HepG2 (cell line): Measurements from ENCODE around the gene RHBDD2. TPM values are rescaled to one million over a fixed set of nuclear protein-coding genes. Genes with fewer than 3 reads are reported as not detected.

Source experiments
- CEBPG ChIP-seq: IDR thresholded peaks from 2 replicates; pipeline ENCODE4 v1.6.1; 2016
- GMEB1 ChIP-seq: sonication (generic); formaldehyde crosslinking; IDR thresholded peaks from 2 replicates; pipeline ENCODE4 v1.5.1; 2020; ENCODE audit warnings: missing genetic modification reagents, mild to moderate bottlenecking, borderline replicate concordance
- HNF1A ChIP-seq, 2 experiments: sonication (generic) in 1 of 2; formaldehyde crosslinking in 1 of 2; IDR thresholded peaks; 2 replicates each; pipeline versions ENCODE4 v1.4.0 to v1.6.1; 2016 to 2020; ENCODE audit warnings: borderline replicate concordance in 1 of 2, low read depth in 1 of 2, mild to moderate bottlenecking in 1 of 2, missing genetic modification reagents in 1 of 2
- ISL2 ChIP-seq: sonication (generic); formaldehyde crosslinking; IDR thresholded peaks from 2 replicates; pipeline ENCODE4 v1.5.0; 2020; ENCODE audit warnings: missing genetic modification reagents
- JUNB ChIP-seq: sonication (generic); formaldehyde crosslinking; IDR thresholded peaks from 2 replicates; pipeline ENCODE4 v1.8.0; 2022; ENCODE audit warnings: missing genetic modification reagents, mild to moderate bottlenecking, borderline replicate concordance
- KDM4B ChIP-seq: sonication (generic); formaldehyde crosslinking; IDR thresholded peaks from 2 replicates; pipeline ENCODE4 v1.4.0; 2020; ENCODE audit warnings: missing genetic modification reagents
- POLR2AphosphoS2 ChIP-seq: IDR thresholded peaks from 2 replicates; pipeline ENCODE4 v1.6.1; 2011; ENCODE audit warnings: low read depth, low read length, improper control_type of control experiment
- SIX1 ChIP-seq: sonication (generic); formaldehyde crosslinking; IDR thresholded peaks from 2 replicates; pipeline ENCODE4 v1.4.0; 2020; ENCODE audit warnings: missing genetic modification reagents, borderline replicate concordance
- TCF12 ChIP-seq, 2 experiments: fragments of 450-650 bp in 1 of 2; sonication (generic) in 1 of 2; formaldehyde crosslinking in 1 of 2; IDR thresholded peaks; 2 replicates each; pipeline versions ENCODE4 v1.6.1 to v1.8.0; 2017 to 2022; ENCODE audit warnings: antibody characterized with exemption in 1 of 2, mild to moderate bottlenecking in 1 of 2, missing genetic modification reagents in 1 of 2, moderate library complexity in 1 of 2
- TCF7L2 ChIP-seq: IDR thresholded peaks from 2 replicates; pipeline ENCODE4 v1.6.1; 2011; ENCODE audit warnings: mild to moderate bottlenecking, low read depth, low read length, moderate library complexity
- TP53 ChIP-seq: sonication (generic); formaldehyde crosslinking; conservative IDR thresholded peaks from 2 replicates; pipeline ENCODE4 v1.4.0; 2020; ENCODE audit warnings: missing genetic modification reagents
- ZBTB38 ChIP-seq: sonication (generic); formaldehyde crosslinking; IDR thresholded peaks from 2 replicates; pipeline ENCODE4 v1.5.1; 2020; ENCODE audit warnings: mild to moderate bottlenecking, missing genetic modification reagents
- ZFAT ChIP-seq: sonication (generic); formaldehyde crosslinking; conservative IDR thresholded peaks from 2 replicates; pipeline ENCODE4 v1.8.1; 2023; ENCODE audit warnings: missing genetic modification reagents, inconsistent platforms
- ZNF280D ChIP-seq: sonication (generic); formaldehyde crosslinking; IDR thresholded peaks from 2 replicates; pipeline ENCODE4 v1.5.1; 2020; ENCODE audit warnings: mild to moderate bottlenecking, missing genetic modification reagents
- ZNF335 ChIP-seq: sonication (generic); formaldehyde crosslinking; IDR thresholded peaks from 2 replicates; pipeline ENCODE4 v1.4.0; 2020; ENCODE audit warnings: missing genetic modification reagents
- ZNF460 ChIP-seq: sonication (generic); formaldehyde crosslinking; IDR thresholded peaks from 2 replicates; pipeline ENCODE4 v1.5.1; 2020; ENCODE audit warnings: missing genetic modification reagents, mild to moderate bottlenecking, borderline replicate concordance
- ZNF75D ChIP-seq: sonication (generic); formaldehyde crosslinking; IDR thresholded peaks from 2 replicates; pipeline ENCODE4 v1.8.1; 2023; ENCODE audit warnings: missing genetic modification reagents, mild to moderate bottlenecking, borderline replicate concordance
- ZNF883 ChIP-seq: sonication (generic); formaldehyde crosslinking; IDR thresholded peaks from 2 replicates; pipeline ENCODE4 v1.5.1; 2020; ENCODE audit warnings: mild to moderate bottlenecking, missing genetic modification reagents; ENCODE audit errors: not compliant biosample characterization
- ZSCAN30 ChIP-seq: sonication (generic); formaldehyde crosslinking; IDR thresholded peaks from 2 replicates; pipeline ENCODE4 v1.5.0; 2020; ENCODE audit warnings: mild to moderate bottlenecking, missing genetic modification reagents
- polyA plus RNA-seq, 8 experiments: library from polyadenylated mRNA; depleted of rRNA in 3 of 8; stranded (reverse) in 7 of 8; unstranded in 1 of 8; fragments of >200 nt; fragmentation: Illumina TruSeq in 4 of 8; extraction: Trizol in 4 of 8; gene quantifications; 2 replicates each; pipeline versions ENCODE4 v1.2.1 to v1.2.3, GENCODE V29; 2011 to 2016; ENCODE audit warnings: low read depth in 4 of 8, missing spikeins in 1 of 8, mixed read lengths in 1 of 8; ENCODE audit not compliant: insufficient read depth in 1 of 8
- total RNA-seq, 5 experiments: library from RNA; depleted of rRNA; stranded (reverse); fragments of >200 nt; fragmentation: Illumina TruSeq; extraction: Trizol; gene quantifications; 2 replicates each; pipeline ENCODE4 v1.2.3, GENCODE V29; 2016; ENCODE audit warnings: low read depth in 1 of 5
- TF ChIP-seq, protein P1 (sequence below): sonication (generic); formaldehyde crosslinking; IDR thresholded peaks from 2 replicates; pipeline ENCODE4 v1.4.0; 2020; ENCODE audit warnings: missing genetic modification reagents

Gene RHBDD2
- total and polyA plus RNA-seq, 2 of the 13 experiments (the other 11 are each of a cell fraction or from before 2014, with no cell fraction given) = 23.1 to 26.4 TPM

DNA sequence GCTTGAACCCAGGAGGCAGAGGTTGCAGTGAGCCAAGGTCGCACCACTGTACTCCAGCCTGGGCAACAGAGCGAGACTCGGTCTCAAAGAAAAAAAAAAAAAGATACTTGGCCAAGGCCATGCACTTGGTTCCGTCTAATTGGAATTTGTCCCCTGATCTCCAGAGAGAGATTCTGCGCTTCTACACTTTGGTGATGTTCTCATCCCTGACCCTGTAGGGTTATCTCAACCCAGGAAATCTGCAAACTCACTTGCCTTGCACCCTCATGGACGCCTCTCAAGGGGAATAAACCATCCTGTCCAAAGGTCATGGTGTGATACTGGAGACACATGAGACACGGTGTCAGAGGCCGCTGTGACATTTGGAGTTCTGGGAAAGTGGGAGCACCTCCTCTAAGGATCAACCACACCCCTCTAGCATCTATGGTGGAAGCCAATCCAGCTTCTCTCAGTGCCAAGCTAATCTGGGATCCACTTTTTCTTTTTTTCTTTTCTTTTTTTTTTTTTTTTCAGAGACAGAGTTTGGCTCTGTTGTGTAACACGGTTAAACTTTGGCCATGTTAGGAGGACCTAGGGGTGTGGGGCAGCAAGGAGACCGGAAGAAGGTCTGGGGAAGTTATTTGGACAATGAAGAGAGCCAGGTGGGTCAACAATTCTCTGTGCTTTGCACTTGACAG lies 28.3 kb downstream of the RHBDD2 start (continued):
- TF ChIP-seq GMEB1 (CRISPR knock-in tag) (no peak; the same call in 1 of the 2 replicates), ZFAT (CRISPR knock-in tag) (no peak), TCF7L2 (no peak), ZNF280D (CRISPR knock-in tag) (peak; percentile 28; the same call in 1 of the 2 replicates), TP53 (no peak; the same call in 1 of the 2 replicates), JUNB (CRISPR knock-in tag) (no peak), ZNF460 (CRISPR knock-in tag) (no peak), TCF12 (IDR thresholded peaks at IDR 0.05) (no peak), TCF12 (CRISPR knock-in tag; IDR thresholded peaks at IDR 0.05) (no peak; the same call in 1 of the 2 replicates), CEBPG (CRISPR knock-in tag) (peak; percentile 78), ISL2 (CRISPR knock-in tag) (peak; percentile 44), ZNF335 (CRISPR knock-in tag) (no peak), HNF1A (IDR thresholded peaks at IDR 0.05; ENCODE audit: low read depth) (no peak), HNF1A (CRISPR knock-in tag; IDR thresholded peaks at IDR 0.05; ENCODE audit: borderline replicate concordance) (0 out of 2 replicates have a peak, but pooled peaks have one; percentile 26), KDM4B (CRISPR knock-in tag) (no peak), ZSCAN30 (CRISPR knock-in tag) (no peak), ZNF75D (no peak), POLR2AphosphoS2 (no peak), SIX1 (CRISPR knock-in tag) (peak; percentile 62; the same call in 1 of the 2 replicates), ZBTB38 (no peak), ZNF883 (CRISPR knock-in tag) (no peak)
- TF ChIP-seq, protein P1, sequence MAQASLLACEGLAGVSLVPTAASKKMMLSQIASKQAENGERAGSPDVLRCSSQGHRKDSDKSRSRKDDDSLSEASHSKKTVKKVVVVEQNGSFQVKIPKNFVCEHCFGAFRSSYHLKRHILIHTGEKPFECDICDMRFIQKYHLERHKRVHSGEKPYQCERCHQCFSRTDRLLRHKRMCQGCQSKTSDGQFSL (CRISPR knock-in tag) = 0 out of 2 replicates have a peak, but pooled peaks have one; percentile 65
